Stimulated activated CD8-positive, alpha-beta memory T cell treated with anti-CD3 and anti-CD28 coated beads, Interleukin-7, amount 100 ng/mL, for 1 hour (primary cell): ENCODE measurements around the gene CLSTN2.
"Not testable (repeated sequence)": the region's sequence is repeated elsewhere in the genome, so short reads cannot be mapped to it uniquely, and the experiment has no call there.

Experiments used
- DNase-seq, 2 donors: peaks; one replicate each; pipeline ENCODE4 v3.0.0-alpha.2; 2020; ENCODE audit warnings: low read depth in 2 of 2

Gene CLSTN2

GRCh38 chr3:140421884-140422283 is 486.9 kb downstream of the CLSTN2 start:
- no peak for DNase-seq

- no peak for DNase-seq
These were observed 488.2 kb downstream of the CLSTN2 start for GRCh38 chr3:140423146-140423545.

GRCh38 chr3:140423574-140423973 is 488.6 kb downstream of the CLSTN2 start:
- not testable (repeated sequence) for DNase-seq

- no peak for DNase-seq
These were observed 489.2 kb downstream of the CLSTN2 start for GRCh38 chr3:140424211-140424610.

GRCh38 chr3:140424726-140425125 is 489.7 kb downstream of the CLSTN2 start:
- no peak for DNase-seq

GRCh38 chr3:140427786-140428185 is 492.8 kb downstream of the CLSTN2 start:
- no peak for DNase-seq

GRCh38 chr3:140428380-140428779 is 493.4 kb downstream of the CLSTN2 start:
- no peak for DNase-seq

- no peak for DNase-seq
These were observed 494.8 kb downstream of the CLSTN2 start for GRCh38 chr3:140429791-140430190.

GRCh38 chr3:140430494-140430893 is 495.5 kb downstream of the CLSTN2 start:
- DNase-seq: no peak

GRCh38 chr3:140432229-140432669 is 497.3 kb downstream of the CLSTN2 start:
- no peak for DNase-seq

GRCh38 chr3:140433431-140433830 is 498.4 kb downstream of the CLSTN2 start:
- DNase-seq: no peak

- DNase-seq: no peak
These were observed 499.4 kb downstream of the CLSTN2 start for GRCh38 chr3:140434261-140434905.

- no peak for DNase-seq
These were observed 501.4 kb downstream of the CLSTN2 start for GRCh38 chr3:140436421-140436820.

GRCh38 chr3:140438736-140439470 is 503.9 kb downstream of the CLSTN2 start:
- DNase-seq: no peak

- DNase-seq: no peak
These were observed 504.5 kb downstream of the CLSTN2 start for GRCh38 chr3:140439527-140439926.

- DNase-seq: no peak
These were observed 505.5 kb downstream of the CLSTN2 start for GRCh38 chr3:140440446-140440845.

- DNase-seq: no peak
These were observed 506.0 kb downstream of the CLSTN2 start for GRCh38 chr3:140441006-140441405.

GRCh38 chr3:140442621-140443020 is 507.6 kb downstream of the CLSTN2 start:
- DNase-seq: no peak

- DNase-seq: no peak
These were observed 508.1 kb downstream of the CLSTN2 start for GRCh38 chr3:140443073-140443472.

GRCh38 chr3:140443806-140444205 is 508.8 kb downstream of the CLSTN2 start:
- no peak for DNase-seq

GRCh38 chr3:140446734-140447133 is 511.7 kb downstream of the CLSTN2 start:
- no peak for DNase-seq

GRCh38 chr3:140447136-140447535 is 512.2 kb downstream of the CLSTN2 start:
- no peak for DNase-seq

GRCh38 chr3:140448001-140448400 is 513.0 kb downstream of the CLSTN2 start:
- no peak for DNase-seq
